SK-N-SH (cell line): Measurements from ENCODE around the gene ENTPD7. TPM values are rescaled to one million over a fixed set of nuclear protein-coding genes. Genes with fewer than 3 reads are reported as not detected.

Experiments
- CTCF ChIA-PET: fragments of 300-600, 350-600 bp; formaldehyde crosslinking; extraction: SDS; loops from one replicate; lab custom pipeline; 2021; lab: Yijun Ruan, JAX
- POLR2A ChIA-PET: fragments of 350-600 bp; sonication (Branson Sonifier 250); formaldehyde crosslinking; extraction: SDS; loops from one replicate; lab custom pipeline; 2020; ENCODE audit warnings: antibody characterized with exemption, inconsistent platforms; lab: Yijun Ruan, JAX
- DNase-seq: peaks from one replicate; pipeline ENCODE4 v3.0.0; 2012
- H2AFZ ChIP-seq: fragments of 200-600 bp; sonication (generic); 2 replicates; pipeline ENCODE4 v1.8.1; 2016; ENCODE audit warnings: antibody characterized with exemption, mild to moderate bottlenecking, low read depth
- H3F3A ChIP-seq: fragments of 200-600 bp; sonication (generic); replicated peaks from 2 replicates; pipeline ENCODE3; 2016; ENCODE audit warnings: antibody characterized with exemption, mild to moderate bottlenecking; ENCODE audit not compliant: insufficient read depth
- H3K27ac ChIP-seq, 2 experiments: fragments of 200-500 bp in 1 of 2; fragments of 200-600 bp in 1 of 2; sonication (Bioruptor generic) in 1 of 2; sonication (generic), shearing (Covaris generic) in 1 of 2; 2 replicates each; pipeline versions ENCODE4 v1.5.1 to v1.6.1; 2014 to 2016; ENCODE audit warnings: low read depth in 2 of 2, inconsistent platforms in 1 of 2, low read length in 1 of 2, mild to moderate bottlenecking in 1 of 2, mixed read lengths in 1 of 2
- H3K27me3 ChIP-seq: fragments of 200-600 bp; sonication (generic), shearing (Covaris generic); 2 replicates; pipeline ENCODE4 v1.6.1; 2016; ENCODE audit warnings: mixed run types; ENCODE audit not compliant: insufficient read depth
- H3K36me3 ChIP-seq, 2 experiments: fragments of 200-500 bp in 1 of 2; fragments of 200-600 bp in 1 of 2; sonication (Bioruptor generic) in 1 of 2; sonication (generic) in 1 of 2; replicated peaks in 1 of 2; 2 replicates each; pipeline versions ENCODE3 to v1.5.1; 2014 to 2016; ENCODE audit warnings: low read length in 1 of 2, mild to moderate bottlenecking in 1 of 2; ENCODE audit not compliant: insufficient read depth in 2 of 2, control insufficient read depth in 1 of 2
- H3K4me1 ChIP-seq, 2 experiments: fragments of 200-500 bp in 1 of 2; fragments of 200-600 bp in 1 of 2; sonication (Bioruptor generic) in 1 of 2; sonication (generic), shearing (Covaris generic) in 1 of 2; 2 replicates each; pipeline versions ENCODE4 v1.5.1 to v1.6.1; 2014 to 2016; ENCODE audit warnings: low read depth in 1 of 2, low read length in 1 of 2, mixed run types in 1 of 2; ENCODE audit not compliant: insufficient read depth in 2 of 2, control insufficient read depth in 1 of 2
- H3K4me2 ChIP-seq: fragments of 200-600 bp; sonication (generic), shearing (Covaris generic); 2 replicates; pipeline ENCODE4 v1.6.1; 2017; ENCODE audit warnings: mixed run types
- H3K4me3 ChIP-seq, 2 experiments: fragments of 200-500 bp in 1 of 2; fragments of 200-600 bp in 1 of 2; sonication (Bioruptor generic) in 1 of 2; sonication (generic), shearing (Covaris generic) in 1 of 2; 2 replicates each; pipeline versions ENCODE4 v1.5.1 to v1.8.1; 2014 to 2016; ENCODE audit warnings: low read depth in 2 of 2, inconsistent platforms in 1 of 2, low read length in 1 of 2, mild to moderate bottlenecking in 1 of 2, mixed read lengths in 1 of 2, moderate library complexity in 1 of 2
- H3K79me2 ChIP-seq: fragments of 200-600 bp; sonication (generic); 2 replicates; pipeline ENCODE4 v1.8.1; 2017; ENCODE audit warnings: mild to moderate bottlenecking; ENCODE audit not compliant: insufficient read depth
- H3K9ac ChIP-seq: fragments of 200-600 bp; sonication (generic); 2 replicates; pipeline ENCODE4 v1.6.1; 2017; ENCODE audit warnings: mixed run types
- H3K9me2 ChIP-seq: fragments of 200-600 bp; sonication (generic); 2 replicates; pipeline ENCODE4 v1.6.1; 2017; ENCODE audit warnings: mixed run types
- H3K9me3 ChIP-seq: fragments of 200-600 bp; sonication (generic); 2 replicates; pipeline ENCODE4 v1.6.1; 2017; ENCODE audit warnings: mixed run types, mild to moderate bottlenecking, moderate library complexity
- H4K20me1 ChIP-seq: fragments of 200-600 bp; sonication (generic); 2 replicates; pipeline ENCODE4 v1.6.1; 2017; ENCODE audit warnings: mild to moderate bottlenecking, mixed run types; ENCODE audit not compliant: insufficient read depth
- CTCF ChIP-seq: fragments of 200-600 bp; sonication (generic); IDR thresholded peaks from 2 replicates; pipeline ENCODE4 v1.6.1; 2017; ENCODE audit warnings: antibody characterized with exemption, mild to moderate bottlenecking, moderate library complexity
- EP300 ChIP-seq, 2 experiments: IDR thresholded peaks; 2 replicates each; pipeline versions ENCODE4 v1.4.0 to v1.6.1; 2012; ENCODE audit warnings: borderline replicate concordance in 1 of 2, low read depth in 1 of 2, low read length in 1 of 2
- PBX3 ChIP-seq: IDR thresholded peaks from 2 replicates; pipeline ENCODE4; 2012
- RAD21 ChIP-seq: IDR thresholded peaks from 2 replicates; pipeline ENCODE4 v1.6.1; 2012; ENCODE audit warnings: mild to moderate bottlenecking, low read length
- REST ChIP-seq: IDR thresholded peaks from 2 replicates; pipeline ENCODE4 v1.6.1; 2012; ENCODE audit warnings: mild to moderate bottlenecking, low read depth, low read length, moderate library complexity
- SMC3 ChIP-seq: IDR thresholded peaks from 2 replicates; pipeline ENCODE4 v1.6.1; 2012; ENCODE audit warnings: low read depth, low read length, improper control_type of control experiment
- TAF1 ChIP-seq: IDR thresholded peaks from 2 replicates; pipeline ENCODE4 v1.6.1; 2012; ENCODE audit warnings: low read depth, mild to moderate bottlenecking, low read length, moderate library complexity, borderline replicate concordance
- YY1 ChIP-seq: IDR thresholded peaks from 2 replicates; pipeline ENCODE4 v1.4.0; 2012; ENCODE audit warnings: low read depth, mild to moderate bottlenecking
- ZBTB33 ChIP-seq: IDR thresholded peaks from 2 replicates; pipeline ENCODE4 v1.4.0; 2012; ENCODE audit warnings: low read depth, borderline replicate concordance
- WGBS: methylation state at CpG from one replicate; pipeline ENCODE4 v1.1.6; 2017; ENCODE audit warnings: low lambda C conversion rate; 5-methylcytosine and 5-hydroxymethylcytosine counted together
- polyA plus RNA-seq, 3 experiments: library from polyadenylated mRNA; depleted of rRNA; stranded (reverse); fragments of >200 nt; gene quantifications; 2 replicates each; pipeline ENCODE4 v1.2.3, GENCODE V29; 2012

The ENTPD7 gene
- polyA plus RNA-seq, 1 of the 3 experiments (the other 2 are of a cell fraction) = 3.9 TPM

GRCh38 chr10:99682752-99683151, 23.4 kb downstream of the ENTPD7 start:
- CTCF ChIA-PET = interaction anchor here (0.9 to 1.2 kb wide), 2 partner anchors 16 to 17 kb away, joined by 3 to 4 read pairs; no protein-coding TSS in a partner anchor

More at GRCh38 chr10:99682752-99683151, 23.4 kb downstream of the ENTPD7 start:
- POLR2A ChIA-PET = interaction anchor here (0.7 kb wide), 1 partner anchor 23 kb away, joined by 3 read pairs; no protein-coding TSS in a partner anchor
- Histone ChIP-seq H3K9ac (no peak overlapping the region), H3F3A (no peaks in the 10 kb centered on the region), H3K27ac (no peak overlapping the region; a peak in 1 of 4 replicates), H4K20me1 (no peaks in the 10 kb centered on the region), H3K4me1 (peaks cover 0 to 1% of the 10 kb centered on the region in 2 experiments; a peak in 1 of 4 replicates), H3K79me2 (no peaks in the 10 kb centered on the region), H3K36me3 (peaks cover 36 to 62% of the 10 kb centered on the region in 2 experiments), H3K4me2 (no peak overlapping the region), H3K4me3 (no peak overlapping the region), H2AFZ (no peak overlapping the region), H3K9me2 (no peaks in the 10 kb centered on the region), H3K27me3 (no peaks in the 10 kb centered on the region), H3K9me3 (no peaks in the 10 kb centered on the region)
- DNase-seq = no peak
- TF ChIP-seq CTCF (peak; percentile 18; the same call in 1 of the 2 replicates), RAD21 (no peak), EP300 (IDR thresholded peaks at IDR 0.05; ENCODE audit: borderline replicate concordance in 1 of 2, low read depth in 1 of 2, low read length in 1 of 2) (no peak), PBX3 (no peak), REST (no peak), ZBTB33 (no peak), SMC3 (no peak), TAF1 (no peak), YY1 (no peak)
- WGBS = 80% methylated on average over 1 of the region's 1 CpG
